Activated CD4-positive, alpha-beta T cell treated with anti-CD3 and anti-CD28 coated beads, Interleukin-2, Interleukin-4, amounts not matched to agents 100 ng/mL and 50 ng/mL, durations not matched to agents 16 hours and 8 hours (primary cell): ENCODE data around the gene ATOSB.

Source experiments
- DNase-seq: peaks from one replicate; pipeline ENCODE4 v3.0.0-alpha.2; 2020; ENCODE audit warnings: low spot score

Gene ATOSB

DNA sequence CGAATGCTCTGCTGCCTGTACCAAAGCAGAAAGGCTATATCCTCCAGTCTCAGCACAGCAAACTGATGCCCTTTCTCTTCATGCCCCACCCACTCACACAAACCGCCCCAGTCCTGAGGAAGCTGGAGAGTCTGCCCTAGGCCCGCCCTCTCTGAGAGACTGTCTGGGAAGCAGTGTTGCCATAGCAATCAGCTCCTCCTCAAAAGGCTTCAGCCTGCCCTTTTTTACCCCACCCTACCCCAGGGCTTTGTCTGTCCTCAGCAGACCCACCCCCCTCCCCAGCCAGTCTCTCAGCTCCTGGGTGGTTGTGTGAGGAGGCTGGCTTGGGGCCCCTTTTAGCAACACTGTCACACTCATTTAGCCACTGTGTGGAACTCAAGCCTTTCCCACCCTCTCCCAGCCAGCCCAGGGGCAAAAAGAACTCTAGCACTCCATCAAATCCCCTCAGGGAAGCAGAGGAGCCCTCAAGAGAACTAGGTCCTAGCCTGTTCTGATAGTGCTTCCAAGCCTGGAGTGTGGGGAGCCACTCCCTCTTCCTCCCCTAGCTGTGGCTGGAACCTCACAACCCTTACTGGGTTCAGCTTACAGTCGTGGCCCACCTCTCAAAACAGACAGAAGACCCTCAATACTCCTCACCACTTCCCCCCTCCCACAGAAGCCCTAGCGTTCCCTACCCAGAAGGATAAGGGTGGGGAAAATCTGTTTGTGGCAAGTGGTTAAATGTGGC is 1.4 kb downstream of the ATOSB start:
- peak; percentile 75 for DNase-seq

DNA sequence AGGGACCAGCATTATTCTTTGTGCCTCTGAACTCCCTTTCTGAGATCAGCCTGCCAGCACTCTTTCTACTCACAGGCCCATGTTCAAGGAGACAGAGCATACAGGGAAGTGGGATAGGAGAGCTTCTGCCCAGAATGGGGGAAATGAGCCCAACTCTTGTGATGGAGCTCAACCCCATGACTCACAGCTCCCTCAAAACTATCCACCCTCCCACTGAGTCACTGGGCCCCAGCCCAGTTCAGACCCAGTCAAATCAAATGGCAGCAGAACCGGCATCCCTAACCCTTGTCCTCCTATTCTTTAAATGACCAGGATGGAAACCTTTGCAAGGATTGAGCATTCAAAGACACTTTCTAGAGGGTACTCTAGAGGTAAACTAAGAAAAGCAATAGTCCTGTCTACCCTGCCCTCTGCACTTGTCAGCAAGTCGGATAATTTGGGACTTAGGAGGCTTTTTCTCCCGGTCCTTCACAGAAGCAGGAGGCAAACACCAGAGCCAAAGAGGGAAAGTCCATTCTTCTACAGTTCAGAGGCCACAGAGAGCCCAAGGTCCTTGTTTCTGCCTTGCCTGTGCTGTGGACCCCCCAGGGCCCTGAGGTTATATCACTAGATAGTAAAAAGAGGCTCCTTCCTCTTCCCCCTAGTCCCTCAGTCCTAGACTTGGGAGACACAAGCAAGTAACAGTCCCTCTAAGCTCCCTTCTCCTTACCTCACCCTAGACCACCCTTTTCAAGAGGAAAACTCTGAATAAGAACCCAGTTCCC is 3.2 kb downstream of the ATOSB start:
- no peak for DNase-seq

DNA sequence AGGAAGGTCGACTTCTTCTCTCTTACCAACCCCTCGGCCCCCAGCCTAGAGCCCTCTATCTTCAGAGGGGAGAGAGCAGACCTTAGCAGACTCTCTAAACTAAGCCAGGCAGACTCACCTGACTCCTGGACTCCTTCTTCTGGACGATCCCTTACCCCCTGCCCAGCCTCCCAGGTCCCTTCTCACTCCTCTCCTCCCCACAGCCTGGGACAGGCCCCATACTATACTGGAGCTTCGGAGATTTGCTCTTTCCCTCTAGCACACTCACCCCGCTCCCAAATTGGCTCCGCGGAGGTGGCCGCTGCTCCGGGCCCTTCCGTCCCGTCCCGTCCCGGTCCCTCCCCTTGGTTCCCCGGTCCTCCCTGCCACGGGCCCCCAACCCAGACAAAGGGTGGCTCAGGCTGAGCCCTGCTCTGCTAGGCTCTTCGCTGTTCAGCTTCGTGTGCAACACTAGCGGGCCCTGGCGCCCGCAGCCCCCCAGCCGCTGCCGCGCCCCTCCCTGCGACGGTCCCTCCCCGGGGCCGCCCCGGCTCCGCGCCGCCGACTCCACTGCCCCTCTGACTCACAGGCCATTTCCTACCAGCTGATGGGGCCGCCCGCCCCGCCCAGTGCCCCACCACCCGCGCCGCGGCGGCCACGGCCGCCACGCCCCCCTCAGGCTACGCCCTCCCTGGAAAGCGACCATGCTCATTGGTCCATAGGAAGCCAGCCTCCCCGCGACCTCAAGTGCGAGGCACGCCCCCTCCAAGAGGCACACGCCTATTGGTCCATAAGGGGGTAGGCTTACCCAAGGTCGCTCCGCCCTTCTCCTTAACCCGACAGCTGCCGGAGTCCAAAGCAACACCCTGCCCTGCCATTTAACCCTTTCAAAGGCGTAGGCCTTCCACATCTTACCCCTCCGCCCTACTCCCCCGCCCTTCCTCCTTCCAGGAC is 4.4 kb downstream of the ATOSB start:
- peak; percentile 98 for DNase-seq

DNA sequence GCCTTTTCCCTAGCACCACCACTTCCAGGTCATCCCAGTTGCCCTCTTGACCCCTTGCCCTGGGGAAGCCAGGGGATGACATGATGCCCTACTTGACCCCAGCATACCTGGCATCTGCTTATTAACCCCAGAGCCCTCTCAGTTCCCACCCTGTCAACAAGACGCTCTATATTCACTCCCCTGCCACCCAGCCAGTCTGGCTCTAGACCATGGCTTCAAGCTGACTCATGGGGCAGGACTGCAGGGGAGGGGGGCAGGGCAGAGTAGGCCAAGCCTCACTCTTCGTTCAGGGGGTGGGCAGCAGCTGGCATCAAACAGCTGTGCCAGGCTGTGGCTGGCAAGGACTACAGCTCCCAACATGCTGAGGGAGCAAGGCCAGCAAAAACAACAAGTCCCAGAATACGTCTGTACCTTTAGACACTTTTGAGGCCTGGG is 5.3 kb downstream of the ATOSB start:
- no peak for DNase-seq

DNA sequence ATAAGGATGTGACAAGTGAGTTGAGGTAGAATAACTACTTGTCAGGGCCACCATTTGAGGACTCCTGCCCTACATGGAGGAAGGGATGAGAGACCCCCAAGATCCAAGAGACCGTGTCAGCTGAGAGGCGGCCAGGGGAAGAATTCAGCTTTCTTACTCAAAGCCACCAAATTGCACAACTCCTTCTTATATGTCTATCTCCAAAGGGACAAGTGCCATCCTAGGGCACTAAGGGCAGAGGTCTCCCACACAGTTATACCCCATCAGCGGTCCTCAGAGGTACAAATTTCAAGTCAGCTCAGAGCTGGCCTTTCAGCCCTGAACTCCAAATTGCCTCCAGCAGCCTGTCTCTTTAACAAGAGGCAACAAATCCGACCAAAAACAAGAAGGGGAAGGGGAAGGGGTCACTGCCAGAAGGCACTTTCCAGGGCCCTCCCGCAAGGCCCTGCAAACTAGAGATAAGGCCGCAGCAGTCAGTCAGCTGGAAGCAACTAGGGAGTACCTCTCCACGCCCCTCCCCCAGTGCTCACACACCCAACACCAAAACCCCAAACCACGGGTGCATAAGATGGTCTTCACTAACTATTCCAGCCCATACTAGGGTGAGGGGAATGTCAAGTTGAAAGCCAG is 6.6 kb downstream of the ATOSB start:
- no peak for DNase-seq

DNA sequence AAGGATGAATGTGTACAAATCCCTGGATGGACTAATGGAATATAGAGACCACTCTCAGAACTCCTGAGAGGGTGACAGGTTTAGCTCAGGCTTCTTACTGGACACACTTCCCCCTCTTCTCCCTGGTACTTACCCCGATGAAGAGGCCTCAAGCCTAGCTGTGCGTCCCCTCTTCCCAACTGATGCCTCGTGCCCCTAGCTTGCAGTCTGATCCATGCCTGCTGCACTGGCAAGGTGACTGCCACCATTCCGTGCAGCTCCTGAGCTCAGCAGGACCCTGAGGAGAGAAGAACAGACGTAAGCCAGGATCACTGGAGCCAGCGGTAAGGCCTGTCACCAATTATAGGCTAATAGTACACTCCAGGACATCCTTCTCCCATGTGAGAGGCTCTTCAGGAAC is 7.2 kb downstream of the ATOSB start:
- DNase-seq = no peak

DNA sequence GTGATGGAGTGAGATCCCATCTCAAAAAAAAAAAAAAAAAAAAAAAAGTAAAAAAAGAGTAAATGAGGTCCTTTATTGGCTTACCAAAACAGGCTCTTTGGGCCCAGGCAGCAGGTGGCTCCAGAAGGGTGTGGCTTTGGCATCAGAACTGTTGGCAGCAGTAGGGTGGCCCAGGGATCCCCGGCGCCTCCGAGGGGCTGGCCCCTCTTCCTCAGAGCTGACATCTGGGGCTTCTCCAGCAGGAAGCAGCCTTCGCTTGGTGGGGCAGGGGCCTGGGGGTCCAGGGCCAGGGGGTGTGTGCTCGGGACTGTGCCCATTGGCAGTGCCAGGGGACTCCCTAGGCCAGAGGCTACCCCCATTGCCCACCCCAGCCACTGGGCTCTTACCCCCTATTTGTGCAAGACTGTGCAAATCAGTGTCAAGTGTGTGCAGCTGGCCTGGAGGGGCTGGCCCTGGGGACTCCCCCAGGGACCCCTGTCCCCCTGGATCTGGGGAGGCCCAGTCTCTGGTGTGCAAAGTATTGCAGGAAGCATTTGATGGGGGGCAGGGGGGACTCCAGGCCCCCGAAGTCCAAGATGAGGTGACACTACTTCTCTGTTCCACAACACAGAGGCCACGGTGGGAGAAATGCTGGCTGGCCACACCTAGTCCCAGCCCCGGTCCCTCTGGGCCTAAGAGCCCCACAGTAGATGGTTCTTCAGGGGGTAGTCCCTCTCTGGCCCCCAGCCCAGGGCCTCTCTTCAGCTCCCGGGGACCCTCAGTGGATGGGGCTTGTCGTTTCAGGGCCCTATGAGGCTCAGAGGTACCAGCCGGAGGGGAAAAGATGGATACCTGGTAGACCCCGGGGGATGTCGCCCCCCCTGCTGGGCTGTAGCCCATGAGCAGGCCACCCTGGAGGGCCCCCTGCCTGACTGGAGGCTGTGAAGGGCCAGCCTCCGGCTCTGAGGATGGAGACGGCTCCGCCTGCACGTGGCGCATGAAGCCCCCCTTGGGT is 8.1 kb downstream of the ATOSB start:
- DNase-seq = no peak

DNA sequence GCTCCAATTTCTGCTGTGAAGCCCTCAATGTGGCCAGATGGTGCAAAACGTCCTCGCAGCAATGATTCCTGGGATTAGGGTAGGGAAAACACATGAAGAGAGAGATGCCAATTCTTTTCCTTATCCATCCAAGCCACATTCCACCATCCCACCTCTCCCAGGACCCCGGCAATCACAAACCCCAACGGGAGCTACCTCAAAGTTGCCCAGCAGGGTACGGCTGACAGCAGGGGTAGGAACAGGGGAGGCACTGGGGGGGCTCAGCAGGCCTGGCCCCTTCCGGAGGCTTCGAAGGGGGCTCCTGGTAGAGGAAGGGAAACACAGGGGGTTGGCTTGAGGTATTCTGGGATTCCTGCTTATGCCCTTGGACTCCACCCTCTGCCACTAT is 9.3 kb downstream of the ATOSB start:
- DNase-seq = no peak

DNA sequence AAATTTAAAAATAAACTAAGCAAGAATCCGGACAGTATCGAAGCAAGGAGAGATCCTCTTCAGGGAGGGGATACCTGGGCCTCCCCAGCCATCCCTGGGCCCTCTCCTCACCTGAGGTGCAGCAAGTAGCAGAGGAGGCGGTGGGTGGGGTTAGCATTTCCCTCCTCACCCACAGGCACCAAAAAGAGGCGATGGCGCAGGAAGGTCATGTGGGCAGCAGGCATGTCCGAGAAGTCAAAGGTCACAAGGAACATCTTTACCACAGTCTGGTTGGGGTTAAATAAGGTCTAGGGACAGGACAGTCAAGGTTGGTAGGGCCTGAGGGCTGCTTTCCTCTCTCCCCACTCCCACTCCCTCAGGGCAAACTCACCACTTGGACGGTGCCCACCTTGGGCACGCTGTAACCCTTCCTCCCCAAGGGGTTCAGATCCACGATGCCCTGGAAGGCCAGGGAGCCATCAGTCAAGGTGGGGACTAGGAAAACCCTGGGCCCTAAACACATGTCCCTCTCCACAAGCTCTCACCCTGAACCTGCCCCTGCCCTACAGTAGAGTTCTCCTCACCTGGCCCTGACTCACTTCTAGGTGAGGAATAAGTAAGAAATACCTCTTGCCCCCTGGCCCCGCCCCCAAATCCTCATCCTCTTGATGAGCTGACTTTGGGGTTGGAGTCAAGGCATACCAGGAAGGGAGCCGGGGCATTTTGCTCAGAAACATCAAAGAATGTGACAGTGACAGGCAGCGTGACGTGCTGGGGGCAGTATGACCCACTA is 9.9 kb downstream of the ATOSB start:
- no peak for DNase-seq

DNA sequence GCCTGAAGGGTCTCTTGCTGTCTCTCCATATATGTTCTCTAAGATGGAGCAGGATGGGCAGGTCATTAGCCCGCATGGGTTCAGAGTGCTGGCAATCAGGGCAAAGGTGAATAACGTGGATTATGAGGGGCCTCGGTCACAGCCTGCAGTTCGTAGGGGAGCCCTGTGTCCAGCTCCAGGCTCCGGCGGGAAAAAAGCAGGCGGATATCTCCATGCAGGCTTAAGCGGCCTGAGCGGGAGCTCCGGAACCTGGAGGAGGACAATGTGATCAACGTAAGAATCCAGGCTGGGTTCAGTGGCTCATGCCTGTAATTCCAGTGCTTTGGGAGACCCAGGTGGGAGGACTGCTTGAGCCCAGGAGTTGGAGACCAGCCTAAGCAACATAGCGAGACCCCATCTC is 10.5 kb downstream of the ATOSB start:
- DNase-seq = no peak

DNA sequence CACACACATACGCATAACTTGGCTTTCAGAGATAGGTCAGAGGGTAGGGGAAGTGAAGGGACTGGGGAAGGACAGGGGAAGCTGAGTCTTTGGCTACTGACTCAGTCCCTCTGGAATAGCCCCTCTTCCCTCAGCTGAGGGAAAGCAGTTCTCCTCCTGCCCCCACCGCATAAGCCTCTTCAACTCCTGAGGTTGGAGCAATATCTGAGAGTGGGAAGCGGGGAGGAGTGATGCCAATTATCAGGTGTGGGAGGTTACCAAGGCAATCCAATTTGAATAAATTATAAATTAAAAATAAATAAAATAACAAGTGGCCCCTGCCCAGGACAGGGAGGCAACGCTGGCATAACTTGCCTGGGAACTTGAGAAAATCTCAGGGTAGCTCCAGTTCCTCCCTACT is 11.1 kb downstream of the ATOSB start:
- DNase-seq = no peak

DNA sequence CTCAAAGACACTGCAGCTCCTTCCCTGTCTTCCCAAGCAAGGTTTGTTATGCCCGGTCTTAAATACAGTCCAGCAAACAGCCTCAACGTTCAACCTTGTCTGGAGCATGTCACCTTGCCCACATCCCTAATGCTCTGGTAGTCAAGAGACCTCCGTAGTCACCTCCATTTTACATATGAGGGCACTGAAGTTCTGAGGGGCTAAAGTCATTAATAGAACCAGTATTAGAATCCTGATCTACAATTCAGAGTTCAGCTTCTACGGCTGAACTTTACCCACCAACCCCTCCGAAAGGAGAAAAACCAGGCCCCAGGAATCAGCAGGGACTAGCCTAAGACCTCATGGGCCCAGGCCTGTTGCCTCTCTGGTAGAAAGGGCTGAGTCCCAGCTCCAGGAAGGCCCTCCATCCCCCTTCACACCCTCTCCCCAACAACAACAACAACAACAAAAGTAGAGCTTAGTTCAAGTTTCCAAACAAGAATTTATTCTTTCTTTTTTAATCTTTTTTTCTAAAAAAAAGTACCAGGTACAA is 11.9 kb downstream of the ATOSB start:
- no peak for DNase-seq

DNA sequence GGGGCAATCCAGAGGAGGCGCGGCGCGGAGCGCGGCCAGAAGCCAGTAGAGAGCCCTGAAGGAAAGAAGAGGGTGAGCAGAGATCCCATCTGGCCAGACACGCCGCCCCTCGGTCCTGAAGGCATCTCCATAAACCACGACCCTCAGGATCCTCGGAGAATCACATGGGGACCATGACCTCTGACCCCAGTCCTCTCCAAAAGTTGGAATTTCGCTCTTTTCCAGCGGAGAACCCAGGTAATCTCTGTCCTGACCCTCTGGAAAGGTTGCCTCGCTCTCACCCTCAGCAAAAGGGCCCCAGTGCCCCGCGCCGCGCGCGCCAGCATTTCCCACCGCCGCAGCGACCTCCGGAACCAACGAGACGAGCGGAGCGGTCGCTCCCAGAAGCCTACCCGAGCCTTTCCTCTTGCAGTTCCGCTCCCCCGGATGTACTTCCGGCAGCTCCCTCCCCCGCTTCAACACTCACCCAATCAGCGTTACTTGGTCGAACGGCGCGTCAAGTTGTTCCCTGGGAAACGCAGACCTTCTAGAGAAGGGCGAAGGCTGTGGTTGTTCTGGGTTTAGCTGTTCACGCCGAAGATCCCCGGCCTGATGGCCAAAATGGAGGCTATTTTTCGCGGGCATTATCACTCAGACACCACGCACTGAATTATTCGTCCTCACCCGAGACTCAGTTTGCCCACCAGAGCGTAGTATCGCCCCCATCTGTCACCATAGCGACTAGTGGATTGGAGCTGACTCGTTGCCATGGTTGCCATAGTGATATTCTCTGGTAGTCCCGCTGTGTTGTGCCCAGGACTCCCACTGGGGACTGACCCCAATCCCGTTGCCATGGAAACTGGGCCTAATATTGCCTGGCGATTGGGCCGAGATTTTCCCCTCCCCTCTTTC is 12.6 kb downstream of the ATOSB start, which contains the start of gene STOML2:
TSS of gene STOML2 (minus strand) at position 363 of the 891 bp plus-strand sequence. CDS start at position 326, 37 bp downstream.
- DNase-seq = peak; percentile 96

DNA sequence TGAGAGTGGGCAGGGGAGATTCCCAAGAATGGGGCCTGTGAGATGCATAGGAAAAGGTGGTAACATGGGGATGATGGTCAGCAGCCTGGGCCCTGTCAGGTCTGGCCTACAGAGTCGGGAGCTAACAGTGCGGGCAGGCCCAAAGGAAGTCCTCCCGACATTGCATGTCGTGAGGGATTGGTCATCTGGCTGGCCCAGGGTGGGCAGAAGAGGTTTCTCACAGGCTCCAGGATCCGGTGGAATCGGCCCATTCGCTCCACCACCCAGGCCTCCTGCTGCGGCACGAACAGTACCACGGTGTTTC is 13.2 kb downstream of the ATOSB start:
- no peak for DNase-seq

DNA sequence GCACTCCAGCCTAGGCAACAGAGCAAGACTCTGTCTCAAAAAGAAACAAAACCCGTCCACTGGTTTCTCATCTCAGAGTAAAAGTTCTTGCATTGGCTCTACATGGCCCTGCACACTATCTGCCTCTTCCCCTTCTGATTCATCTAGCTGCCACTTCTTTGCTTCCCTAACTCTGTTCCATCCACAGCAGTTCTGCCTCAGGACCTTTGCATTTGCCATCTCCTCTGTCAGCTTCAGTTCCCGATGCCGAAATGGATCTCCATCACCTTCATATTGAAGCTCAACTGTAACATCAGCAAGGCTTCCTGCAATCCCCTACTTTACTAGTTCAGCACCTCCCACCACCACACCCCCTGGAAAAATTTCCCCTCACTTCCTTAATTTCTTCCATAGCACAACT is 18.1 kb downstream of the ATOSB start:
- DNase-seq = no peak

DNA sequence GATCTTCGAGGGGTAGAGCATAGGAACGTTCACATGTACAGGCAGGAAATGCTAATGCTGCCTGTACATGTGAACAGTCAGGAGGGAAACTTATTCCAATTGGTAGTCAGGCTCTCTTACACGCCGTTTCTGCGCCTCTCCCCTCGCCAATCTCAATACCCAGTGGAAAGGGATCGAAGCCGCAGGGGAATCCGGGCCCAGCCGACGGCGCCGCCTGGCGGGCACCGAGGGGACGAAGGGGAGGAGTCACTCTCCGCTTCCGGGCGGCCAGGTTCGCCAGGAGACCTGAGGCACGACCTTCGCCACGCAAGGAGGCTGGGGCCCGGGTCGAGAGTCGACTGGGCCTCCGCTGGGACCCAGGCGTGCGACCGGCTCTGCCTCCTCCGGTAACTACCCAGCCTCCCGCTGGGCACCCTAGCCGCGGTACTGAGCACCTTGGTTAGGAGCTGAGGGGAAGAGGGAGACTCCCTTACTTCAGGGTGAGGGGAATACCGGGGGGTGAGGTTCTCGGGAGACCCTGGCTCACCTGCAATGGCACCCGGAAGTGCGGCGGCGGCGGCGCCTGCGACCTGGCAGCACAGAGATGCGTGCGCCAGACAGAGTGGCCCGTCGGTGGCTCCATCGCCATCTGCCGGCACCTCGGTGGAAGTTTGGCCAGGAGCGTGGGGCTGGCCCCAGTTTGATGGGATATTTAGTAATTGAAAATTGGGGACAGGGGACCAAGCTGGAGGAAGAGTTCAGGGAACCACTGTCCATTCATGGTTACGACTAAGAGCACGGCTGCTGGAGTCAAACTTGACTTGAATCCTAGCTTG is 19.4 kb downstream of the ATOSB start, which contains the start of gene PIGO:
TSS of gene PIGO (minus strand) at position 557 of the 815 bp plus-strand sequence. CDS start 1,026 bp downstream, outside the sequence.
- DNase-seq = peak; percentile 91

DNA sequence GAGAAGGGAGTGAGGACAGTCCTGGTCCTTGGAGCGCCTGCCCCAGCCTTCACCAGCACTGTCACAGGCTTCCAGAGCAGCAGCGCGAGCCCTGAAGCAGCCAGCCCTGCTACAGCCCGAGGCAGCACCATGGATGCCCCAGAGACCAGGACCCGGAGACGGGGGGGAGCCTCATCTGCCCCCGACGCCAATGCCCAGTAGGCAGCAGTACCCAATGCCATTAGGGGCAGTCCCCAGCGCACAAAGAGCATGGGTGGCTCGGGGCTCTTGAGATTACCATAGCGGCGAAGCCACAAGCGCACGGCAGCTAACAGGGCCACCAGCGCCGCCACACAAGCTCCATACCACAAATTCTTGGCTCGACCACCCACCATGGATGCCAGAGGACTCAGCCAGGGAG is 24.1 kb downstream of the ATOSB start:
- DNase-seq = no peak

DNA sequence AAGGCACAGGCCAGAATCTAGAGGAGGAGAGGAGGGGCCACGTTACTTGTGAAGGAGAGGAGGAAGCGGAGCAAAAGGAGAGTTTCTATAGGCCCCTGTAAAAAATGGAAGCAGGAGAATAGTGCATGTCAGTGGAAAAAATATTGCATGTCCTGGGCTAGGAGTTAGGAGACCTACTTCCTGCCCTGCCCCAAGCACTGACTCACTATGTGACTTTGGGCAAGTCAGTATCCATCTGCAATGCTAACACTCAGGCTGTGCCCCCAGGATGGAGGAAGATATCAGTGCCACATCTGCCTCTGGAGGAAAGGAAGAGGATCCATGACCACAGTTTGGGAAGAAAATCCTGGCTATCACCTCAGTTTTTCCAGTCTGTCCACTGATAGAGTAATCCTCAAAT is 26.2 kb downstream of the ATOSB start:
- no peak for DNase-seq
